Gastrocnemius medialis (tissue), 4 donors: ENCODE measurements around the gene IL5.

ENCODE experiments used
- POLR2A ChIP-seq, 2 donors: fragments of 450-650 bp; IDR thresholded peaks; one replicate each; pipeline ENCODE4 v1.6.1; 2017; ENCODE audit warnings: antibody characterized with exemption in 2 of 2, mild to moderate bottlenecking in 2 of 2, moderate library complexity in 2 of 2
- TF ChIP-seq, protein P1 (sequence below), 5 experiments: fragments of 450-650 bp in 3 of 5; fragments of 200-600 bp in 2 of 5; sonication (generic) in 2 of 5; IDR thresholded peaks in 4 of 5; conservative IDR thresholded peaks in 1 of 5; 1 replicate in 4 of 5; 2 replicates in 1 of 5; pipeline ENCODE4 v1.5.1; 2016 to 2019; ENCODE audit warnings: antibody characterized with exemption in 5 of 5, mild to moderate bottlenecking in 3 of 5, moderate library complexity in 3 of 5

DNA sequence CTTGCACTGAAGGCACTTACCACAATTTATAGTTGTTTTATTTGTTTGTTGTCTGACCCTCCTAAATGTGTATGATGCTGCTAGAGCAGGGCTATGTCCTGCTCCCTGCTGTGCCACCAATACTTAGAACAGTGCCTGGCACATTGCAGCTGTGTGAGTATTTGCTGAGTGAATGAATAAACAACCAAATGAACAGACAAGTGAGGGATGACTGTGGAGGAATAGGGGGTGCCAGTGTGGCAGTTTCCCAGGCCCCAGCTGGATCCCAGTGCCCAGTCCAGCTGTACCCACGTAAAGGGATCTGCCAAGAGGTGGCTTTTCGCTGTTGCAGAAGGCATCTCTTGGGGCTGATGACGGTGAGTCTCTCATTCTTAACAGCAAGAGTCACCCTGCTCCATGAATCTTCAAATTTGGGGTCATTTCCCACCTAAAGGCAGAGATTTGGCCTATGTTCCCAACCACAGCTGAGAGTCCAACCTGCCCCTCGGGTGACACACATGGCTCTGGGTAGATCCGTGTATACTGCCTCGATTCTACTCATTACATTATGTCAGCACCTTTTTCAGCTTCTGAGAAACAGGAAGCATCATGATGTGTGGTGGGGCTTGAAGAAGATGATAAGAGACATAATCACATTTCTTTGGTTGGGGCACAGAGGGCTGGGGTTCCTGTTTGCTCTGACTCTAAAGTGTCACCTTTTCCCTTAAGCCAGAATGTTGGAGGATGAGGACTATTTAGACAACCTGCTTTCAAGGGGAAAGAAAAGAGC, 14.3 kb downstream of the IL5 start:
- TF ChIP-seq, protein P1, sequence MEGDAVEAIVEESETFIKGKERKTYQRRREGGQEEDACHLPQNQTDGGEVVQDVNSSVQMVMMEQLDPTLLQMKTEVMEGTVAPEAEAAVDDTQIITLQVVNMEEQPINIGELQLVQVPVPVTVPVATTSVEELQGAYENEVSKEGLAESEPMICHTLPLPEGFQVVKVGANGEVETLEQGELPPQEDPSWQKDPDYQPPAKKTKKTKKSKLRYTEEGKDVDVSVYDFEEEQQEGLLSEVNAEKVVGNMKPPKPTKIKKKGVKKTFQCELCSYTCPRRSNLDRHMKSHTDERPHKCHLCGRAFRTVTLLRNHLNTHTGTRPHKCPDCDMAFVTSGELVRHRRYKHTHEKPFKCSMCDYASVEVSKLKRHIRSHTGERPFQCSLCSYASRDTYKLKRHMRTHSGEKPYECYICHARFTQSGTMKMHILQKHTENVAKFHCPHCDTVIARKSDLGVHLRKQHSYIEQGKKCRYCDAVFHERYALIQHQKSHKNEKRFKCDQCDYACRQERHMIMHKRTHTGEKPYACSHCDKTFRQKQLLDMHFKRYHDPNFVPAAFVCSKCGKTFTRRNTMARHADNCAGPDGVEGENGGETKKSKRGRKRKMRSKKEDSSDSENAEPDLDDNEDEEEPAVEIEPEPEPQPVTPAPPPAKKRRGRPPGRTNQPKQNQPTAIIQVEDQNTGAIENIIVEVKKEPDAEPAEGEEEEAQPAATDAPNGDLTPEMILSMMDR (IDR thresholded peaks at IDR 0.05 in 4 of 5, conservative IDR thresholded peaks at IDR 0.05 in 1 of 5) = no peak
- no peak for TF ChIP-seq POLR2A (IDR thresholded peaks at IDR 0.05)
